Smooth muscle cell of trachea (primary cell): ENCODE measurements around the gene ZC3H18. TPM values are rescaled to one million over a fixed set of nuclear protein-coding genes. Genes with fewer than 3 reads are reported as not detected.

Source experiments
- total RNA-seq: library from RNA; depleted of rRNA; stranded (reverse); fragments of >200 nt; gene quantifications from 2 replicates; pipeline ENCODE4 v1.2.1, GENCODE V29; 2014

The ZC3H18 gene
- 13.1 and 13.2 TPM in 2 replicates for total RNA-seq

GRCh38 chr16:88569985-88570690, at the start of gene ZC3H18:
Gene ZC3H18 (plus strand): TSS chr16:88570403. CDS start chr16:88577124, 6,721 bp downstream.

GRCh38 chr16:88638323-88639230, 68.4 kb downstream of the ZC3H18 start, which contains the start of gene IL17C:
Gene IL17C (plus strand): TSS chr16:88638572. CDS start chr16:88638642, 70 bp downstream.

GRCh38 chr16:88650749-88651275, 80.6 kb downstream of the ZC3H18 start, which contains the start of gene CYBA:
Gene CYBA (minus strand): TSS chr16:88651053. CDS start chr16:88651013, 40 bp downstream.

GRCh38 chr16:88662843-88663606, 92.8 kb downstream of the ZC3H18 start, which contains the start of gene MVD:
Gene MVD (minus strand): TSS chr16:88663091. CDS start chr16:88663080, 11 bp downstream.

Other genes starting within 250 kb of the ZC3H18 start
- gene ZNF469, start 187.4 kb upstream of the ZC3H18 start, total RNA-seq = 3.1 and 13.4 TPM in 2 replicates
- 1.7 and 6.3 TPM in 2 replicates for gene ZFPM1, start 117.1 kb upstream of the ZC3H18 start, total RNA-seq
- not detected in 2 replicates for gene IL17C, start 68.2 kb downstream of the ZC3H18 start, total RNA-seq
- gene CYBA, start 80.7 kb downstream of the ZC3H18 start, total RNA-seq = 206 and 327 TPM in 2 replicates
- 68.3 and 118 TPM in 2 replicates for gene MVD, start 92.7 kb downstream of the ZC3H18 start, total RNA-seq
- 0.33 TPM in 1 of 2 replicates, not detected in the other for gene SNAI3, start 116.1 kb downstream of the ZC3H18 start, total RNA-seq
- gene RNF166, start 136.0 kb downstream of the ZC3H18 start, total RNA-seq = 7.3 and 18.4 TPM in 2 replicates
- 11.5 and 16.7 TPM in 2 replicates for gene CTU2, start 136.1 kb downstream of the ZC3H18 start, total RNA-seq
- 215 and 304 TPM in 2 replicates for gene PIEZO1, start 214.8 kb downstream of the ZC3H18 start, total RNA-seq
- gene CDT1, start 233.4 kb downstream of the ZC3H18 start, total RNA-seq = 3.3 and 10.9 TPM in 2 replicates
- gene APRT, start 241.5 kb downstream of the ZC3H18 start, total RNA-seq = 90.6 and 121 TPM in 2 replicates